ENCODE data around the gene CPEB2. TPM values are rescaled to one million over a fixed set of nuclear protein-coding genes. Genes with fewer than 3 reads are reported as not detected.

CPEB2 gene
- total RNA-seq, 4 donors from 2014 or later = 8.7 to 13.1 (median 10.1) TPM

DNA sequence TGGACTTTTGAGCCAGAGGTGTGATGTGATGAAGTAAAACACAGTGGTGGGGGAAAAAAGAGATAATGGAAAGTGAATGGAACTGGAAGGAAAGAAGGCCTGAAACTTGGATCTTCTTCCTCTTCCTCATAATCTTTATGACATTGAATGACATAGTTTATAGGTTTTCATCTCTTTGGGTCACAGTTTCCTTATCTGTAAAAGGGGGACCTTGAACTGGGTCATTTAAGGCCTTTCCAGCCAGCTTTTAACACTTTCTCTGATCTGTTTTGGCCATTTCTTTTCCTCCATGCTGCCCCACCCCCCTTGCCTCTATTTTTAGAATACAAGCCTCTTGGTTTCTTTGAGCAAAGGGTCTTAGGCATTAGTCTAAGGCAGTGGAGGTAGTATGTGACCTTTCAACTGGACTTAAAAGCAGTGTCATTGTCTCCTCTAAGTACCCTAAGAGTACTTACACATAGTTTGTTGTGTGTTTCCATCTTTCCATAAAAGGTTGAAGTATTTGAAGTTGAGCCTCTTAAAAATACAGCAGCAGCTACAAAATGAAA is 7.8 kb downstream of the CPEB2 start:
- H3K27ac ChIP-seq = no peak overlapping the region
- in situ Hi-C loops (cut with MboI; ENCODE audit: low sequenced_read_pairs in 4 of 4) = loop anchor here in 3 of 4 donors (25.0 kb wide), 5 partner anchors 452 to 1373 kb away; partner anchors contain the start of genes BOD1L1 (in 2 of the 3), CC2D2A (in 2 of the 3) and FBXL5 (in 1 of the 3)
- no peak for DNase-seq

DNA sequence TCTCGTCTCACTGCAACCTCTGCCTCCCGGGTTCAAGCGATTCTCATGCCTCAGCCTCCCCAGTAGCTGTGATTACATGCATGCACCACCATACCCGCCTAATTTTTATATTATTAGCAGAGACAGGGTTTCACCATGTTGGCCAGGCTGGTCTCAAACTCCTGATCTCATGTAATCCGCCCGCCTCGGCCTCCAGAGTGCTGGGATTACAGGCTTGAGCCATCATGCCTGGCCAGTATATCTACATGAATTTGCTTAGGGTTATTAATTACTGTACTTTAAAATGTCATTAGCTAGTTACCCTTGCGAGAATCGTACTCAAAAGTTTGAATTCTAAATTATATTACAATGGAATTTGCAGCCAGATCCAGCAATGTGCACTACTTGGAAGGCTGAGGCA is 8.9 kb downstream of the CPEB2 start:
- DNase-seq (no peak), ATAC-seq (no peak)
- intact Hi-C loops (cut with DNase I; ENCODE audit: low total_unique reads) = no loop called here
- Histone ChIP-seq H3K4me1 (peaks cover 17 to 29% of the 10 kb centered on the region in 2 donors), H3K4me3 (no peak overlapping the region), H3K36me3 (peaks cover 0 to 26% of the 10 kb centered on the region in 2 donors), H3K9me3 (no peaks in the 10 kb centered on the region), H3K27ac (no peak overlapping the region), H3K27me3 (no peaks in the 10 kb centered on the region)
- no peak for TF ChIP-seq POLR2A (IDR thresholded peaks at IDR 0.05)
- TF ChIP-seq, protein P1, sequence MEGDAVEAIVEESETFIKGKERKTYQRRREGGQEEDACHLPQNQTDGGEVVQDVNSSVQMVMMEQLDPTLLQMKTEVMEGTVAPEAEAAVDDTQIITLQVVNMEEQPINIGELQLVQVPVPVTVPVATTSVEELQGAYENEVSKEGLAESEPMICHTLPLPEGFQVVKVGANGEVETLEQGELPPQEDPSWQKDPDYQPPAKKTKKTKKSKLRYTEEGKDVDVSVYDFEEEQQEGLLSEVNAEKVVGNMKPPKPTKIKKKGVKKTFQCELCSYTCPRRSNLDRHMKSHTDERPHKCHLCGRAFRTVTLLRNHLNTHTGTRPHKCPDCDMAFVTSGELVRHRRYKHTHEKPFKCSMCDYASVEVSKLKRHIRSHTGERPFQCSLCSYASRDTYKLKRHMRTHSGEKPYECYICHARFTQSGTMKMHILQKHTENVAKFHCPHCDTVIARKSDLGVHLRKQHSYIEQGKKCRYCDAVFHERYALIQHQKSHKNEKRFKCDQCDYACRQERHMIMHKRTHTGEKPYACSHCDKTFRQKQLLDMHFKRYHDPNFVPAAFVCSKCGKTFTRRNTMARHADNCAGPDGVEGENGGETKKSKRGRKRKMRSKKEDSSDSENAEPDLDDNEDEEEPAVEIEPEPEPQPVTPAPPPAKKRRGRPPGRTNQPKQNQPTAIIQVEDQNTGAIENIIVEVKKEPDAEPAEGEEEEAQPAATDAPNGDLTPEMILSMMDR (IDR thresholded peaks at IDR 0.05 in 4 of 5, conservative IDR thresholded peaks at IDR 0.05 in 1 of 5) = no peak
- in situ Hi-C loops (cut with MboI; ENCODE audit: low sequenced_read_pairs in 4 of 4) = loop anchor here in 3 of 4 donors (25.0 kb wide), 5 partner anchors 451 to 1374 kb away; partner anchors contain the start of genes BOD1L1 (in 2 of the 3), CC2D2A (in 2 of the 3) and FBXL5 (in 1 of the 3)

More for the DNA sequence above, 7.8 kb downstream of the CPEB2 start:
- Histone ChIP-seq H3K36me3 (peaks cover 0 to 20% of the 10 kb centered on the region in 2 donors), H3K27me3 (no peaks in the 10 kb centered on the region), H3K4me1 (peaks cover 25 to 38% of the 10 kb centered on the region in 2 donors), H3K4me3 (no peak overlapping the region), H3K9me3 (no peaks in the 10 kb centered on the region)
- intact Hi-C loops (cut with DNase I; ENCODE audit: low total_unique reads) = no loop called here
- TF ChIP-seq POLR2A (IDR thresholded peaks at IDR 0.05) = no peak
- TF ChIP-seq, protein P1 (IDR thresholded peaks at IDR 0.05 in 4 of 5, conservative IDR thresholded peaks at IDR 0.05 in 1 of 5) = no peak
- no peak for ATAC-seq

DNA sequence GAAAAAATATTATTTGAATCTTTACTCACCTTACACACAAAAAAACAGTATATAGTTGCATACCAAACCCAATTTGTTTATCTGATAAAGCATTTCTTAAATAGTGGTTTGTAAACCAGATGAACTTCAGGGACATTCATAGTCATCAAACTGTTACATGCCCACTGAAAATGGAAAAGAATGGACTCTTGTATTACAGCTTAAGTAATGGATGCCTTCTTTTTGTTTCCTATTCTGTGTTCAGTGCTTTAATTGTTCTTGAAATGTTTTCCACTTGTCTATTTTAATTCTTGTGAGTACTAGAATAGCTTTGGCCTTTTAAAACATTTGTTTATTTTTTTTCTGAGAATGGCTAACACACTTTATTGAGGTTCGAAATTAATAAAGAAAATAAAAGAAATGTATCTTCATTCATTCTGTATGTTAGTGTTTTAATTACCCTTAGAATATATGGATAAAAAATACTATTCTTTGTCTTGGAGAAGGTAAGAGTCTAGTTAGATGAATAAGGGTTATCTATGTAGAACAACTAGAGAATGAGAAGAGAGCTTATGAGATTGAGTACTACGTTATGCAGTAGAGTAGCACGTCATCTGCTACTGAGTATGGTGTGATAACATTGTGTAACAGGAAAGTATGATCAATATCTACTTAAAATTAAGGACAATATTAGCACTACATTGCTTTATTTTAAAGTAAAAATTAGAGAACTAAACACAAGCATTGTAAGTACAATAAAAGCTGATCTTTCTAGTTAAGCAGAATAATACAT is 9.9 kb downstream of the CPEB2 start:
- no peak overlapping the region for H3K27ac ChIP-seq

DNA sequence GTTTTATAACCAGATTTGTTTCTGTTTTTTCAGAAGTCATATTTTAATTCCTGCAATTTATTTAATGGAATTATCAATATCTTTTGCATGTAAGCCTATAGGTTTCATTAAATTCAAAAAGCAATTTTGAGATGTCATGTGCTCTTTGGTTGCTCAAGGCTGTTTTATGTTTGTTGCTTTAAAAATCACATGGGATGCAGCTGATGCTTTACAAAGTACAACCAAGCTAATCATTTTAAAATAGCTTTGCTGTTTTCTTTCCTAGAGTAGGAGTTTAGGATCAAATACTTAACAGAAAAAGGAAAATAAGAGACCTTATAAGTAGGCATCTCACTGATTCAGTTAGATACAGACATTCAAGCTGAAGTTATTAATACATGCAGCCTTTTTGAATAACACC is 11.3 kb downstream of the CPEB2 start:
- Histone ChIP-seq H3K36me3 (peaks cover 0 to 17% of the 10 kb centered on the region in 2 donors), H3K4me1 (peaks cover 7 to 8% of the 10 kb centered on the region in 2 donors), H3K9me3 (no peaks in the 10 kb centered on the region), H3K27ac (no peak overlapping the region), H3K4me3 (no peak overlapping the region), H3K27me3 (no peaks in the 10 kb centered on the region)
- in situ Hi-C loops (cut with MboI; ENCODE audit: low sequenced_read_pairs in 4 of 4) = loop anchor here in 3 of 4 donors (25.0 kb wide), 5 partner anchors 449 to 1376 kb away; partner anchors contain the start of genes BOD1L1 (in 2 of the 3), CC2D2A (in 2 of the 3) and FBXL5 (in 1 of the 3)
- DNase-seq = no peak
- intact Hi-C loops (cut with DNase I; ENCODE audit: low total_unique reads) = no loop called here
- no peak for ATAC-seq
- TF ChIP-seq POLR2A (IDR thresholded peaks at IDR 0.05) = no peak
- TF ChIP-seq, protein P1 (IDR thresholded peaks at IDR 0.05 in 4 of 5, conservative IDR thresholded peaks at IDR 0.05 in 1 of 5) = no peak

More for the DNA sequence above, 9.9 kb downstream of the CPEB2 start:
- DNase-seq (no peak), ATAC-seq (no peak)
- Histone ChIP-seq H3K4me1 (peaks cover 6 to 19% of the 10 kb centered on the region in 2 donors), H3K4me3 (no peak overlapping the region), H3K9me3 (no peaks in the 10 kb centered on the region), H3K36me3 (peaks cover 0 to 28% of the 10 kb centered on the region in 2 donors), H3K27me3 (no peaks in the 10 kb centered on the region)
- in situ Hi-C loops (cut with MboI; ENCODE audit: low sequenced_read_pairs in 4 of 4) = loop anchor here in 3 of 4 donors (25.0 kb wide), 5 partner anchors 450 to 1375 kb away; partner anchors contain the start of genes BOD1L1 (in 2 of the 3), CC2D2A (in 2 of the 3) and FBXL5 (in 1 of the 3)
- TF ChIP-seq, protein P1 (IDR thresholded peaks at IDR 0.05 in 4 of 5, conservative IDR thresholded peaks at IDR 0.05 in 1 of 5) = no peak
- no peak for TF ChIP-seq POLR2A (IDR thresholded peaks at IDR 0.05)
- intact Hi-C loops (cut with DNase I; ENCODE audit: low total_unique reads) = no loop called here
